ENCODE data around the gene SLC25A29.

- no peak for TF ChIP-seq TAF1 (IDR thresholded peaks at IDR 0.05; ENCODE audit: borderline replicate concordance, insufficient read depth, low read length)
- no peak for TF ChIP-seq POLR2AphosphoS5 (IDR thresholded peaks at IDR 0.05; ENCODE audit: low read depth, low read length)
- TF ChIP-seq, protein P1, sequence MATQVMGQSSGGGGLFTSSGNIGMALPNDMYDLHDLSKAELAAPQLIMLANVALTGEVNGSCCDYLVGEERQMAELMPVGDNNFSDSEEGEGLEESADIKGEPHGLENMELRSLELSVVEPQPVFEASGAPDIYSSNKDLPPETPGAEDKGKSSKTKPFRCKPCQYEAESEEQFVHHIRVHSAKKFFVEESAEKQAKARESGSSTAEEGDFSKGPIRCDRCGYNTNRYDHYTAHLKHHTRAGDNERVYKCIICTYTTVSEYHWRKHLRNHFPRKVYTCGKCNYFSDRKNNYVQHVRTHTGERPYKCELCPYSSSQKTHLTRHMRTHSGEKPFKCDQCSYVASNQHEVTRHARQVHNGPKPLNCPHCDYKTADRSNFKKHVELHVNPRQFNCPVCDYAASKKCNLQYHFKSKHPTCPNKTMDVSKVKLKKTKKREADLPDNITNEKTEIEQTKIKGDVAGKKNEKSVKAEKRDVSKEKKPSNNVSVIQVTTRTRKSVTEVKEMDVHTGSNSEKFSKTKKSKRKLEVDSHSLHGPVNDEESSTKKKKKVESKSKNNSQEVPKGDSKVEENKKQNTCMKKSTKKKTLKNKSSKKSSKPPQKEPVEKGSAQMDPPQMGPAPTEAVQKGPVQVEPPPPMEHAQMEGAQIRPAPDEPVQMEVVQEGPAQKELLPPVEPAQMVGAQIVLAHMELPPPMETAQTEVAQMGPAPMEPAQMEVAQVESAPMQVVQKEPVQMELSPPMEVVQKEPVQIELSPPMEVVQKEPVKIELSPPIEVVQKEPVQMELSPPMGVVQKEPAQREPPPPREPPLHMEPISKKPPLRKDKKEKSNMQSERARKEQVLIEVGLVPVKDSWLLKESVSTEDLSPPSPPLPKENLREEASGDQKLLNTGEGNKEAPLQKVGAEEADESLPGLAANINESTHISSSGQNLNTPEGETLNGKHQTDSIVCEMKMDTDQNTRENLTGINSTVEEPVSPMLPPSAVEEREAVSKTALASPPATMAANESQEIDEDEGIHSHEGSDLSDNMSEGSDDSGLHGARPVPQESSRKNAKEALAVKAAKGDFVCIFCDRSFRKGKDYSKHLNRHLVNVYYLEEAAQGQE (IDR thresholded peaks at IDR 0.05; ENCODE audit: insufficient read depth in 1 of 2, low read depth in 2 of 2, low read length in 2 of 2): no peak
- TF ChIP-seq SIN3A (IDR thresholded peaks at IDR 0.05; ENCODE audit: borderline replicate concordance, insufficient read depth, low read length): no peak
Observed at GRCh38 chr14:100339766-100340422, 33.6 kb upstream of the SLC25A29 start.
